Right atrium auricular region (tissue), 2 donors: Measurements from ENCODE around the gene TCEA3. TPM values are rescaled to one million over a fixed set of nuclear protein-coding genes. Genes with fewer than 3 reads are reported as not detected.
A peak's percentile ranks its signal among the peaks of the same experiment; 100 is the strongest.

Experiments
- DNase-seq: peaks from one replicate; pipeline ENCODE4 v3.0.0-alpha.2; 2019; ENCODE audit warnings: low spot score
- H3K27ac ChIP-seq, 2 donors: fragments of 200-600 bp; sonication (generic); 1 replicate in 1 of 2; 2 replicates in 1 of 2; pipeline ENCODE4 v1.5.1; 2016 to 2019
- H3K27me3 ChIP-seq, 2 donors: fragments of 200-600 bp; sonication (generic); one replicate each; pipeline versions ENCODE4 v1.5.1 to v1.6.0; 2017 to 2019
- H3K36me3 ChIP-seq: fragments of 200-600 bp; sonication (generic); one replicate; pipeline ENCODE4 v1.5.1; 2016
- H3K4me1 ChIP-seq, 2 donors: fragments of 200-600 bp; sonication (generic); one replicate each; pipeline versions ENCODE4 v1.5.1 to v1.6.0; 2017 to 2019
- H3K4me3 ChIP-seq, 2 donors: fragments of 200-600 bp; sonication (generic); 1 replicate in 1 of 2; 2 replicates in 1 of 2; pipeline ENCODE4 v1.5.1; 2017 to 2019; ENCODE audit warnings: mild to moderate bottlenecking in 1 of 2, moderate library complexity in 1 of 2
- H3K9me3 ChIP-seq, 2 donors: fragments of 200-600 bp; sonication (generic); one replicate each; pipeline ENCODE4 v1.5.1; 2019
- total RNA-seq, 2 donors: library from RNA; depleted of rRNA; stranded (reverse); fragments of >200 nt; gene quantifications; one replicate each; pipeline ENCODE4 v1.1.0, GENCODE V29; 2016
- TF ChIP-seq, protein P1 (sequence below), 2 donors: fragments of 200-600 bp; sonication (generic); IDR thresholded peaks; one replicate each; pipeline ENCODE4 v1.5.1; 2019; ENCODE audit warnings: antibody characterized with exemption in 2 of 2

TCEA3 gene
- total RNA-seq, 2 donors from 2014 or later, result 24.4 to 40.1 TPM

DNA sequence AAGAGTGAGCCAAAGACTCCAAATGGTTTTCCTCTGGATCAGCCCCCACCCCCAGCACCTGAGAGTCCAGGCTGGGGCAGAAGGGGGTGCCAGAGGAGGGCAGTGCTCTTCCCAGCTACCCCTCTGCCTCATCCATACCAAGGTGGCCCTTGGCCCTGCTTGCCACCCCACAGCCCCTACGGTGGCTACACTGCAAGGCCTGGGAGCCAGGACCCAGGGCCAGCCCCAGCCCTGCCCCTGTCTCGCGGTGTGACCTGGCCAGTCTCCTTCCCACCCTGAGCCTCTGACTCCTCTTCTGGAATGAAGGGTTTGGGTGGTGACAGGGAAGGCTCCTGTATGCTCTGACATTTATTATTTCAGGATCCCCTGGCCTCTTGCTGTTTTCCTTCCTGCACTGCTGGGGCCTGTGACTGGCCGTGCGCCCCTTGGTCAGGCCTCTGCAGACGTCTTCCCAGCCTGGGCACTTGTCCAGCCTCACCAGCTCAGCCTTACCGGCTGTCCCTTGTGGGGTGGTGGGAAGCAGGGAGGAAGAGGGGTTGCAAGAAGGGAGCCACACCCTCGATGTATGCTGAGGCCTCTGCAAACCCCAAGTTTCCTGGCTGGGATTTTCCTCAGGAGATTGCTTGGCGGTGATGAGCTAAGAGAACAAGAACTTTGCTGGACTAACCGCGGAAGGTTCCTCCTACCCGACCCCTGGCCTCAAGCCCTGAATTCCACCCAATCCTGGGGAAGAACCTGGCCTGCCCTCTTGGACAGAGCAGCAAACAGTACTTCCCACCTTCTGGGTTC, 45.9 kb upstream of the TCEA3 start:
- Histone ChIP-seq H3K4me3 (no peak overlapping the region), H3K27ac (peak overlapping the region; percentile 71 to 77), H3K4me1 (peaks cover 0 to 36% of the 10 kb centered on the region in 2 donors), H3K9me3 (no peaks in the 10 kb centered on the region), H3K27me3 (no peaks in the 10 kb centered on the region), H3K36me3 (no peaks in the 10 kb centered on the region)
- TF ChIP-seq, protein P1, sequence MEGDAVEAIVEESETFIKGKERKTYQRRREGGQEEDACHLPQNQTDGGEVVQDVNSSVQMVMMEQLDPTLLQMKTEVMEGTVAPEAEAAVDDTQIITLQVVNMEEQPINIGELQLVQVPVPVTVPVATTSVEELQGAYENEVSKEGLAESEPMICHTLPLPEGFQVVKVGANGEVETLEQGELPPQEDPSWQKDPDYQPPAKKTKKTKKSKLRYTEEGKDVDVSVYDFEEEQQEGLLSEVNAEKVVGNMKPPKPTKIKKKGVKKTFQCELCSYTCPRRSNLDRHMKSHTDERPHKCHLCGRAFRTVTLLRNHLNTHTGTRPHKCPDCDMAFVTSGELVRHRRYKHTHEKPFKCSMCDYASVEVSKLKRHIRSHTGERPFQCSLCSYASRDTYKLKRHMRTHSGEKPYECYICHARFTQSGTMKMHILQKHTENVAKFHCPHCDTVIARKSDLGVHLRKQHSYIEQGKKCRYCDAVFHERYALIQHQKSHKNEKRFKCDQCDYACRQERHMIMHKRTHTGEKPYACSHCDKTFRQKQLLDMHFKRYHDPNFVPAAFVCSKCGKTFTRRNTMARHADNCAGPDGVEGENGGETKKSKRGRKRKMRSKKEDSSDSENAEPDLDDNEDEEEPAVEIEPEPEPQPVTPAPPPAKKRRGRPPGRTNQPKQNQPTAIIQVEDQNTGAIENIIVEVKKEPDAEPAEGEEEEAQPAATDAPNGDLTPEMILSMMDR (IDR thresholded peaks at IDR 0.05), result no peak
- DNase-seq, result peak; percentile 87

DNA sequence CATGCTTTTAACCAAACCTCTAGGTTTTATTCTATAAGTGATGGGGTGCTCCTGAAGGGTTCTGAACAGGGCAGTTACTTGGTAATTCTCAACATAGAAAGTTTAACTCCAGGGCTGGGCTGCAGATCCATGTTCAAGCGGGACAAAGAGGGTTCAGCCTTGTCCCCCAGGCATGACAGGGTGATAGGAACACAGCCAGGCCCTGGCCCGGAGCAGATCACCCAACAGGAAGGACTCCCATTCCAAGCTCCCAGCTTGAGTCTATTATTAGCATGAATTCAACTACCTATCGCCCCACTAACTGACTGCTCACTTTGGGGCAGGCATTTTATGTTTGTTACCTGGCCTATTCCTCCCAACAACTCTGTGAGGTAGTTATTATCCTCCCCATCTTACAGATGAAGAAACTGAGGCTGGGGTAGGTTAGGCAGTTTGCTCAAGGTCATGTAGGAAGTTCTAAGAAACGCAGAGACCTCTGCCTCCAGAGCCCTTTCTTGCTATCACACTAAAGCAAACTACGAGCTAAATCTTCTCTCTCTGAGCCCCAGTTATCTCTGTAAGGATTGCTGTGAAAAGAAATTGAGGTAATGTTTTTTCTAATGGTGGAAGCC, 44.9 kb upstream of the TCEA3 start:
- Histone ChIP-seq H3K9me3 (no peaks in the 10 kb centered on the region), H3K4me3 (no peak overlapping the region), H3K4me1 (peaks cover 0 to 26% of the 10 kb centered on the region in 2 donors), H3K27me3 (no peaks in the 10 kb centered on the region), H3K36me3 (no peaks in the 10 kb centered on the region), H3K27ac (peak overlapping the region; percentile 71 to 77)
- DNase-seq, result no peak
- TF ChIP-seq, protein P1 (IDR thresholded peaks at IDR 0.05), result no peak

DNA sequence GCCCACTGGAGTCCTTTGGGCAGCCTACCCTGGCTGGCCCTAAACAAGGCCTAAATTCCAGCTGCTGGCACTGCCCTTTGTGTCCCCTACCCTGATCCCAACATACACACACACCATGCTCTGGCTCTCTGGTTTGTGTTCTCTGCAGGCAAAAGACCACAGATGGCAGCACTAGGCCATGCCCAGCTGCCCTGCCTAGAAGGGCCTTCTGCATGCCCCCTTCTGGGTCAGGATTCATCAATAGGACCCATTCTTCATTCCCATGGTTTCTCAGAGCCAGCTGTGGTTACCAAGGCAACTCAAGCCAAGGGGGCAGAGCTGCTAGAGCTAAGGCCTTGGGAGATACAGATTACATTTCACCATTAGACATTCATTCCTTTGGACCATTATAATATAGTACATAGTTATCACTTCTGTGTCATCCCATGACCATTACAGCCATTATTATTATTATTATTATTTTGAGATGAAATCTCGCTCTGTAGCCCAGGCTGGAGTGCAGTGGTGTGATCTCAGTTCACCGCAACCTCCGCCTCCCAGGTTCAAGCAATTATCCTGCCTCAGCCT, 42.0 kb upstream of the TCEA3 start:
- Histone ChIP-seq H3K36me3 (no peaks in the 10 kb centered on the region), H3K4me3 (no peak overlapping the region), H3K4me1 (peaks cover 0 to 26% of the 10 kb centered on the region in 2 donors), H3K27me3 (no peaks in the 10 kb centered on the region), H3K27ac (no peak overlapping the region), H3K9me3 (no peaks in the 10 kb centered on the region)
- TF ChIP-seq, protein P1 (IDR thresholded peaks at IDR 0.05), result no peak
- no peak for DNase-seq

DNA sequence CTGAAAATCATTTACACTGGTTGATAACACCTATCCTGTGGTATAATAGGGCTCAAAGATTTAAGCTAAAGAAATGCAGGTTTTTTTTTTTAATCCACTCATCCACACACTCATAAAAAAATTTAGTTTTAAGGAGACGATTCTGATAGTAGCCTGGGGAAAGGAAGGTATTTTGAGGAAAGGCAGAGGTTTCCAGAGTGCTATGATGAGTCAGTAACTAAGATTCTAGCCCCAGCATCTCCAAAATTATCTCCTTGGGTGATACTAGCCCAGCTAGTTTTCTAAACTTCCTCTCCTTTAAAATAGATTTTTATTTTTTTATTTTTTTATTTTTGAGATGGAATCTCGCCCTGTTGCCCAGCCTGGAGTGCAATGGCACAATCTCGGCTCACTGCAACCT, 38.7 kb upstream of the TCEA3 start:
- DNase-seq, result no peak
- H3K27me3 ChIP-seq, result no peaks in the 10 kb centered on the region
- TF ChIP-seq, protein P1 (IDR thresholded peaks at IDR 0.05), result no peak
- H3K4me3 ChIP-seq, result no peak overlapping the region
- no peak overlapping the region for H3K27ac ChIP-seq
- H3K4me1 ChIP-seq, result no peaks in the 10 kb centered on the region
- no peaks in the 10 kb centered on the region for H3K9me3 ChIP-seq
- no peaks in the 10 kb centered on the region for H3K36me3 ChIP-seq

DNA sequence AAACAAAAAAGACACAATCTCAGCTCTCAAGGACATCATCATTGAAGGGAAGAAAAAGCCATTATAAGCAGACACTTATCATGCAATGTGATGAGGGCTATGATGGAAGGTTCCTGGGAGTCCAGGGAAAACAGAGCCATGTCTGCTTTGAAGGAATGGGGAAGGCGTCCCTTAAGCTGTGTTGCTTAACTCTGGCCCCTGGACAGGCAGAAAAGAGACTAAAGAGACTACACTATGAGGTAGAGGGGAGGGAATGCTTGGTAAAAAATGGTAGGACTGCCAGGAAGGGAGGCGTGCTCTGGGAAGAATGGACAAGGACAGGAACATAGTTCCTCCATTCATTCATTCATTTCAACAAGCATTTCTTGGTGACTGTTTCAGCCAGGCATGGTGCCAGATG, 38.2 kb upstream of the TCEA3 start:
- Histone ChIP-seq H3K36me3 (no peaks in the 10 kb centered on the region), H3K4me1 (no peaks in the 10 kb centered on the region), H3K27me3 (no peaks in the 10 kb centered on the region), H3K9me3 (no peaks in the 10 kb centered on the region), H3K4me3 (no peak overlapping the region), H3K27ac (no peak overlapping the region)
- DNase-seq, result no peak
- TF ChIP-seq, protein P1 (IDR thresholded peaks at IDR 0.05), result no peak
